ENCODE results near the gene WWOX.

- TF ChIP-seq, protein P1, sequence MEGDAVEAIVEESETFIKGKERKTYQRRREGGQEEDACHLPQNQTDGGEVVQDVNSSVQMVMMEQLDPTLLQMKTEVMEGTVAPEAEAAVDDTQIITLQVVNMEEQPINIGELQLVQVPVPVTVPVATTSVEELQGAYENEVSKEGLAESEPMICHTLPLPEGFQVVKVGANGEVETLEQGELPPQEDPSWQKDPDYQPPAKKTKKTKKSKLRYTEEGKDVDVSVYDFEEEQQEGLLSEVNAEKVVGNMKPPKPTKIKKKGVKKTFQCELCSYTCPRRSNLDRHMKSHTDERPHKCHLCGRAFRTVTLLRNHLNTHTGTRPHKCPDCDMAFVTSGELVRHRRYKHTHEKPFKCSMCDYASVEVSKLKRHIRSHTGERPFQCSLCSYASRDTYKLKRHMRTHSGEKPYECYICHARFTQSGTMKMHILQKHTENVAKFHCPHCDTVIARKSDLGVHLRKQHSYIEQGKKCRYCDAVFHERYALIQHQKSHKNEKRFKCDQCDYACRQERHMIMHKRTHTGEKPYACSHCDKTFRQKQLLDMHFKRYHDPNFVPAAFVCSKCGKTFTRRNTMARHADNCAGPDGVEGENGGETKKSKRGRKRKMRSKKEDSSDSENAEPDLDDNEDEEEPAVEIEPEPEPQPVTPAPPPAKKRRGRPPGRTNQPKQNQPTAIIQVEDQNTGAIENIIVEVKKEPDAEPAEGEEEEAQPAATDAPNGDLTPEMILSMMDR (IDR thresholded peaks at IDR 0.05), result no peak
- TF ChIP-seq POLR2A (IDR thresholded peaks at IDR 0.05), result no peak
These were observed 1010.8 kb downstream of the WWOX start for GRCh38 chr16:79110242-79110641.
